Neural cell (in vitro differentiated cells): Measurements from ENCODE around the gene LIMK1. TPM values are rescaled to one million over a fixed set of nuclear protein-coding genes. Genes with fewer than 3 reads are reported as not detected.

Experiments
- H2AFZ ChIP-seq: fragments of 200-600, 300-800 bp; sonication (generic), shearing (Covaris generic); 2 replicates; pipeline ENCODE4 v1.6.0; 2014; ENCODE audit warnings: low read depth, mild to moderate bottlenecking, antibody characterized with exemption, low read length, moderate library complexity
- H3F3A ChIP-seq: fragments of 200-600 bp; shearing (Covaris generic); 2 replicates; pipeline ENCODE4 v1.6.1; 2016; ENCODE audit warnings: mild to moderate bottlenecking, moderate library complexity, mixed read lengths, antibody characterized with exemption, low read length; ENCODE audit not compliant: insufficient read depth, poor library complexity, severe bottlenecking
- H3K27ac ChIP-seq: fragments of 200-600, 300-800 bp; sonication (generic), shearing (Covaris generic); 2 replicates; pipeline ENCODE4 v1.5.1; 2014; ENCODE audit warnings: mild to moderate bottlenecking, low read length, moderate library complexity
- H3K27me3 ChIP-seq: fragments of 300-800, 200-600 bp; sonication (generic), shearing (Covaris generic); 2 replicates; pipeline ENCODE4 v1.6.0; 2014; ENCODE audit warnings: mild to moderate bottlenecking, low read depth, low read length, moderate library complexity; ENCODE audit not compliant: insufficient read depth
- H3K36me3 ChIP-seq: fragments of 300-800, 200-600 bp; sonication (generic), shearing (Covaris generic); 2 replicates; pipeline ENCODE4 v1.5.1; 2014; ENCODE audit warnings: mild to moderate bottlenecking, antibody characterized with exemption, low read length, moderate library complexity; ENCODE audit not compliant: insufficient read depth
- H3K4me2 ChIP-seq: fragments of 300-800, 200-600 bp; sonication (generic), shearing (Covaris generic); 2 replicates; pipeline ENCODE4 v1.6.0; 2014; ENCODE audit warnings: mild to moderate bottlenecking, low read length
- H3K4me3 ChIP-seq: fragments of 300-800, 200-600 bp; sonication (generic), shearing (Covaris generic); 2 replicates; pipeline ENCODE4 v1.5.1; 2014; ENCODE audit warnings: mild to moderate bottlenecking, low read length, moderate library complexity
- H3K79me2 ChIP-seq: fragments of 200-600 bp; shearing (Covaris generic); replicated peaks from 2 replicates; pipeline ENCODE4 v1.6.0; 2014; ENCODE audit warnings: mild to moderate bottlenecking, low read length, moderate library complexity; ENCODE audit not compliant: insufficient read depth
- H3K9ac ChIP-seq: fragments of 300-800, 200-600 bp; sonication (generic), shearing (Covaris generic); 2 replicates; pipeline ENCODE4 v1.6.1; 2016; ENCODE audit warnings: mild to moderate bottlenecking, low read length, mixed read lengths
- H3K9me2 ChIP-seq: fragments of 200-600 bp; shearing (Covaris generic); 2 replicates; pipeline ENCODE4 v1.6.1; 2016; ENCODE audit warnings: mild to moderate bottlenecking, low read length, mixed read lengths; ENCODE audit not compliant: insufficient read depth
- H3K9me3 ChIP-seq: fragments of 200-600, 300-800 bp; sonication (generic), shearing (Covaris generic); 2 replicates; pipeline ENCODE4 v1.6.1; 2016; ENCODE audit warnings: mild to moderate bottlenecking, mixed run types, low read length, moderate library complexity, mixed read lengths
- H4K20me1 ChIP-seq: fragments of 200-600 bp; shearing (Covaris generic); 2 replicates; pipeline ENCODE4 v1.6.1; 2016; ENCODE audit warnings: mild to moderate bottlenecking, mixed run types; ENCODE audit not compliant: insufficient read depth
- EP300 ChIP-seq: fragments of 450-650 bp; conservative IDR thresholded peaks from 2 replicates; pipeline ENCODE4 v1.6.1; 2014; ENCODE audit warnings: antibody characterized with exemption, mild to moderate bottlenecking, moderate library complexity; ENCODE audit not compliant: poor library complexity, severe bottlenecking
- EZH2 ChIP-seq: fragments of 200-600, 300-800 bp; shearing (Covaris generic), sonication (generic); IDR thresholded peaks from 2 replicates; pipeline ENCODE4 v1.6.1; 2014; ENCODE audit warnings: antibody characterized with exemption, low read length, borderline replicate concordance, mild to moderate bottlenecking; ENCODE audit not compliant: insufficient read depth, poor library complexity, severe bottlenecking
- TAF1 ChIP-seq: IDR thresholded peaks from 2 replicates; pipeline ENCODE4 v1.6.1; 2012; ENCODE audit warnings: low read depth
- polyA plus RNA-seq: library from polyadenylated mRNA; depleted of rRNA; stranded (reverse); fragments of >200 nt; gene quantifications from 2 replicates; pipeline ENCODE4 v1.2.3, GENCODE V29; 2014
- TF ChIP-seq, protein P1 (sequence below): IDR thresholded peaks from 2 replicates; pipeline ENCODE4 v1.6.1; 2012; ENCODE audit warnings: borderline replicate concordance

The LIMK1 gene
- polyA plus RNA-seq, 1 donor from 2014 or later, result 21.1 TPM

DNA sequence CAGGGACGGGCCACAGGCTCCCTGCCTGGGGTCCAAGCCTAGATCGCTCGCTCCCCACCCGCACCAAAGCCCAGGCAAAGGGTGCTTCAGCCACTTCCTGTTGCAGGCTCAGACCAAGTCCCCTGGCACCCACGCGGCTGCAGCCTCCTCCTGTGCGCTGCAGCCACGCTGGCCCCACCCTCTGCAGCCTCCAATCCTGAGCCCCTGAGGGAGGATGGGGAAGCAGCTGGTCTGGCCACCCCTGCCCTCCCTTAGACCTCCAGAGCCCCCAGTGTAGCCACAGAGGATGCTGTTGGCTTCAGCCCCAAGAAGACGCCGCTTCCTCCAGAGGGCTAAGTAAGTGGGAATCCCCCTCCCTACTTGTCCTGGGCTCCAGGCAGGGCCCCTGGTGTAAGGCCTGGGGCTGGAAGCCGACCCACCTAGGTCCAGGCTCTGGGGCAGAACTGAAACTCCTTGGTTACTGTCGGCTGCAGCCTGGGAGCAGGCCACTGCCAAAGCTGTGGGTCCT, 9.4 kb downstream of the LIMK1 start (continued):
- TF ChIP-seq, protein P1, sequence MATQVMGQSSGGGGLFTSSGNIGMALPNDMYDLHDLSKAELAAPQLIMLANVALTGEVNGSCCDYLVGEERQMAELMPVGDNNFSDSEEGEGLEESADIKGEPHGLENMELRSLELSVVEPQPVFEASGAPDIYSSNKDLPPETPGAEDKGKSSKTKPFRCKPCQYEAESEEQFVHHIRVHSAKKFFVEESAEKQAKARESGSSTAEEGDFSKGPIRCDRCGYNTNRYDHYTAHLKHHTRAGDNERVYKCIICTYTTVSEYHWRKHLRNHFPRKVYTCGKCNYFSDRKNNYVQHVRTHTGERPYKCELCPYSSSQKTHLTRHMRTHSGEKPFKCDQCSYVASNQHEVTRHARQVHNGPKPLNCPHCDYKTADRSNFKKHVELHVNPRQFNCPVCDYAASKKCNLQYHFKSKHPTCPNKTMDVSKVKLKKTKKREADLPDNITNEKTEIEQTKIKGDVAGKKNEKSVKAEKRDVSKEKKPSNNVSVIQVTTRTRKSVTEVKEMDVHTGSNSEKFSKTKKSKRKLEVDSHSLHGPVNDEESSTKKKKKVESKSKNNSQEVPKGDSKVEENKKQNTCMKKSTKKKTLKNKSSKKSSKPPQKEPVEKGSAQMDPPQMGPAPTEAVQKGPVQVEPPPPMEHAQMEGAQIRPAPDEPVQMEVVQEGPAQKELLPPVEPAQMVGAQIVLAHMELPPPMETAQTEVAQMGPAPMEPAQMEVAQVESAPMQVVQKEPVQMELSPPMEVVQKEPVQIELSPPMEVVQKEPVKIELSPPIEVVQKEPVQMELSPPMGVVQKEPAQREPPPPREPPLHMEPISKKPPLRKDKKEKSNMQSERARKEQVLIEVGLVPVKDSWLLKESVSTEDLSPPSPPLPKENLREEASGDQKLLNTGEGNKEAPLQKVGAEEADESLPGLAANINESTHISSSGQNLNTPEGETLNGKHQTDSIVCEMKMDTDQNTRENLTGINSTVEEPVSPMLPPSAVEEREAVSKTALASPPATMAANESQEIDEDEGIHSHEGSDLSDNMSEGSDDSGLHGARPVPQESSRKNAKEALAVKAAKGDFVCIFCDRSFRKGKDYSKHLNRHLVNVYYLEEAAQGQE, result no peak
- TF ChIP-seq EP300, result no peak

GRCh38 chr7:74093671-74094223, 10.1 kb downstream of the LIMK1 start:
- Histone ChIP-seq H3K79me2 (no peaks in the 10 kb centered on the region), H3K9me2 (no peaks in the 10 kb centered on the region), H3K9me3 (no peaks in the 10 kb centered on the region), H3K9ac (no peak overlapping the region), H3K4me3 (no peak overlapping the region), H3F3A (no peaks in the 10 kb centered on the region), H4K20me1 (no peaks in the 10 kb centered on the region), H3K27ac (no peak overlapping the region), H3K36me3 (no peaks in the 10 kb centered on the region), H3K4me2 (no peak overlapping the region), H2AFZ (no peak overlapping the region), H3K27me3 (no peaks in the 10 kb centered on the region)
- TF ChIP-seq, protein P1, result no peak

GRCh38 chr7:74094224-74095101, 10.9 kb downstream of the LIMK1 start:
- Histone ChIP-seq H3K9me2 (no peaks in the 10 kb centered on the region), H3K9ac (peak overlapping the region; percentile 48), H2AFZ (no peak overlapping the region), H3K36me3 (no peaks in the 10 kb centered on the region), H3K4me3 (peak overlapping the region; percentile 48), H3F3A (no peaks in the 10 kb centered on the region), H3K9me3 (no peaks in the 10 kb centered on the region), H3K27ac (no peak overlapping the region), H3K79me2 (no peaks in the 10 kb centered on the region), H3K27me3 (no peaks in the 10 kb centered on the region), H4K20me1 (no peaks in the 10 kb centered on the region), H3K4me2 (no peak overlapping the region)
- TF ChIP-seq TAF1 (no peak), EZH2 (no peak)
- TF ChIP-seq, protein P1, result no peak
